ENCODE measurements around the gene HOXD11. TPM values are rescaled to one million over a fixed set of nuclear protein-coding genes. Genes with fewer than 3 reads are reported as not detected.

HOXD11 gene
- total RNA-seq, 2 donors from 2014 or later, result not detected

GRCh38 chr2:176068419-176068832 lies 38.7 kb upstream of the HOXD11 start:
- Histone ChIP-seq H3K27me3 (peaks cover 0 to 51% of the 10 kb centered on the region in 2 donors), H3K36me3 (replicated peaks in 1 of 2; ENCODE audit: insufficient read depth in 1 of 2, low read depth in 2 of 2) (no peaks in the 10 kb centered on the region), H3K4me3 (no peak overlapping the region), H3K27ac (no peak overlapping the region), H3K9me3 (no peaks in the 10 kb centered on the region), H3K4me1 (peaks cover 31% of the 10 kb centered on the region)
- no peak for TF ChIP-seq POLR2A (IDR thresholded peaks at IDR 0.05)
- TF ChIP-seq CTCF (IDR thresholded peaks at IDR 0.05), result no peak
- intact Hi-C loops (cut with DNase I), result no loop called here
- WGBS, 2 donors, result 3 to 5% methylated on average over 24 to 30 of the region's 30 CpGs
- DNase-seq (no peak), ATAC-seq (no peak)

DNA sequence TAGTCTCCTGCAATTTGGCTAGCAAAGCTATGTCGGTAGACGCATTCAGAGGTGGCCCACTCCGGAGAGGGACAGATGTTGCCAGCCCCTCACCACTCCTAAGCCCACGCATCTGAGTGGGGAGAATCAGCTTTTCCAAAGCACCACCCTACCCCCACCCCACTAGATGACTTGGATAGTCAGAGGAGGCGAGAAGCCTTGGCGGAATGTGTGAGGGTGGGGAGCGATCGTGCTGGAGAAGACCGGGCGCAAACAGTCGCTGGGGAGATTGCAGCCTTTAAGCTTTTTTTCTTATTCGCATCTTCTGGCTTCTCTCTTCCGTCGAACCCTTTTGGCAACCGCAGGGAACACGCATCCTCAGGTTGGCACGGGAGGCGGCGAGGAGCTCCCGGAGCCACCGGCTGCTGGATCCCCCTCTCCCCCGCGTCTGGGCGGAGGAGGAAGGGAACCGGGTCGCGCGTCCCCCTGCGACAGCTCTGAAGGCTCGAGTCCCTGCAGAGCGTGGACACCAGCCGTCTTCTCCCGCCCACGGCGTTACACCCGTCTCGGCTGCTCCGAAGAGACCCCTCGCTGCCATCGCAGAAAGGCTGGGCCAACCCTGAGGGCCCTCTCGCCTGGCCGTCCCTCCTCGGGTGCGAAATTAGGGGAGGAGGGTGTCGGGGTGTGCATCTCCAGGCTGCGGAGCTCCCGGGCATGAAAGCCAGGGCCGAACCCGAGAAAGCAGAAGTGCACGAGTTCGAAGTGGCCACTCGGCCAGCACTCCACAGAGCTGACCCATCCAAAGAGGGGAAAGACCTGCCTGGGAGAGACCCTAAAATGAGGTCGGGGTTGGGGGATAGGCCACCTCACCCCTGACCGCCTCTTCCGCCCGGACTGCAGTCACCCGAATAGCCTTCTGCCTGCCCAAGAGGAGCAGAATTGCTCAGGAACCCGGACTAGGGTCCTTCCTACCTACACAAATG lies 35.5 kb upstream of the HOXD11 start:
- no peak for DNase-seq
- Histone ChIP-seq H3K4me3 (no peak overlapping the region), H3K27me3 (peaks cover 0 to 54% of the 10 kb centered on the region in 2 donors), H3K36me3 (replicated peaks in 1 of 2; ENCODE audit: insufficient read depth in 1 of 2, low read depth in 2 of 2) (no peaks in the 10 kb centered on the region), H3K9me3 (no peaks in the 10 kb centered on the region), H3K4me1 (peaks cover 30% of the 10 kb centered on the region), H3K27ac (no peak overlapping the region)
- intact Hi-C loops (cut with DNase I), result no loop called here
- no peak for TF ChIP-seq CTCF (IDR thresholded peaks at IDR 0.05)
- no peak for TF ChIP-seq POLR2A (IDR thresholded peaks at IDR 0.05)
- 4 to 8% methylated on average over 32 to 58 of the region's 58 CpGs for WGBS, 2 donors
- ATAC-seq, result no peak

DNA sequence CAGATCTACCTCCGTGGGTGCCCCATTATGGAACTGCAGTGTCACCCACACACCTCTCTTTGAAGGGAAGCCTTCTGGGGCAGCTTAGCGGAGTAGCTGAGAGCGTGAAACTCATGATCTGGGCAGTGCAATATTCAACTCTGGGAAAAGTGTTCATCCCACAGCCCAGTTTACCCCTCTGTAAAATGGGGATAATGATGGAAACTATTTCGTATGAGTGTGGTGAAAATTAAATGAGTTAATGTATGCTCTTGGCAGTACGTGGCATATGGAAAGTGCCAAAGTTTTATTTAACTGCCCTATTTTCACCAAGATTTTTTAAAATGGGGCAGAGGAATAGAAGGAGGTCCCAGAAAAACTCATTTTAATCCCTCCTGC lies 34.8 kb upstream of the HOXD11 start:
- DNase-seq (no peak), ATAC-seq (no peak)
- no peak overlapping the region for H3K27ac ChIP-seq
- intact Hi-C loops (cut with DNase I), result no loop called here
- peaks cover 23% of the 10 kb centered on the region for H3K4me1 ChIP-seq
- WGBS, 2 donors, result 16 to 22% methylated on average over 5 of the region's 5 CpGs
- TF ChIP-seq CTCF (IDR thresholded peaks at IDR 0.05), result no peak
- no peak for TF ChIP-seq POLR2A (IDR thresholded peaks at IDR 0.05)
- no peaks in the 10 kb centered on the region for H3K9me3 ChIP-seq
- H3K27me3 ChIP-seq, result peaks cover 0 to 58% of the 10 kb centered on the region in 2 donors
- H3K36me3 ChIP-seq (replicated peaks in 1 of 2; ENCODE audit: insufficient read depth in 1 of 2, low read depth in 2 of 2), result no peaks in the 10 kb centered on the region
- H3K4me3 ChIP-seq, result no peak overlapping the region

GRCh38 chr2:176072951-176073904 lies 33.9 kb upstream of the HOXD11 start:
- intact Hi-C loops (cut with DNase I), result no loop called here

More at GRCh38 chr2:176072951-176073904, 33.9 kb upstream of the HOXD11 start:
- H3K27ac ChIP-seq, result no peak overlapping the region
- ATAC-seq (no peak), DNase-seq (no peak)
- no peaks in the 10 kb centered on the region for H3K9me3 ChIP-seq
- 5 to 7% methylated on average over 11 to 29 of the region's 29 CpGs for WGBS, 2 donors
- H3K4me3 ChIP-seq, result no peak overlapping the region
- peaks cover 0 to 56% of the 10 kb centered on the region in 2 donors for H3K27me3 ChIP-seq
- H3K36me3 ChIP-seq (replicated peaks in 1 of 2; ENCODE audit: insufficient read depth in 1 of 2, low read depth in 2 of 2), result no peaks in the 10 kb centered on the region
- TF ChIP-seq CTCF (IDR thresholded peaks at IDR 0.05) (no peak), POLR2A (IDR thresholded peaks at IDR 0.05) (no peak)
- peaks cover 13% of the 10 kb centered on the region for H3K4me1 ChIP-seq

All from body of pancreas (tissue), 4 donors.